Astrocyte (in vitro differentiated cells and primary cell): ENCODE results near the gene TMEM31.

Experiments used
- EZH2 ChIP-seq: IDR thresholded peaks from 2 replicates; pipeline ENCODE4 v1.6.1; 2012; ENCODE audit warnings: mild to moderate bottlenecking, low read length, inconsistent platforms; ENCODE audit not compliant: insufficient read depth
- TF ChIP-seq, protein P1 (sequence below): IDR thresholded peaks from 2 replicates; pipeline ENCODE4 v1.5.1; 2011; ENCODE audit warnings: low read depth, mild to moderate bottlenecking, inconsistent platforms, low read length, moderate library complexity; ENCODE audit not compliant: insufficient read depth

- TF ChIP-seq EZH2: no peak
- TF ChIP-seq, protein P1, sequence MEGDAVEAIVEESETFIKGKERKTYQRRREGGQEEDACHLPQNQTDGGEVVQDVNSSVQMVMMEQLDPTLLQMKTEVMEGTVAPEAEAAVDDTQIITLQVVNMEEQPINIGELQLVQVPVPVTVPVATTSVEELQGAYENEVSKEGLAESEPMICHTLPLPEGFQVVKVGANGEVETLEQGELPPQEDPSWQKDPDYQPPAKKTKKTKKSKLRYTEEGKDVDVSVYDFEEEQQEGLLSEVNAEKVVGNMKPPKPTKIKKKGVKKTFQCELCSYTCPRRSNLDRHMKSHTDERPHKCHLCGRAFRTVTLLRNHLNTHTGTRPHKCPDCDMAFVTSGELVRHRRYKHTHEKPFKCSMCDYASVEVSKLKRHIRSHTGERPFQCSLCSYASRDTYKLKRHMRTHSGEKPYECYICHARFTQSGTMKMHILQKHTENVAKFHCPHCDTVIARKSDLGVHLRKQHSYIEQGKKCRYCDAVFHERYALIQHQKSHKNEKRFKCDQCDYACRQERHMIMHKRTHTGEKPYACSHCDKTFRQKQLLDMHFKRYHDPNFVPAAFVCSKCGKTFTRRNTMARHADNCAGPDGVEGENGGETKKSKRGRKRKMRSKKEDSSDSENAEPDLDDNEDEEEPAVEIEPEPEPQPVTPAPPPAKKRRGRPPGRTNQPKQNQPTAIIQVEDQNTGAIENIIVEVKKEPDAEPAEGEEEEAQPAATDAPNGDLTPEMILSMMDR: no peak
Measured at GRCh38 chrX:103687073-103687695, 23.5 kb upstream of the TMEM31 start.
